NCI-H146 (cell line): ENCODE results near the gene SOS2.
"Not testable (repeated sequence)": the region's sequence is repeated elsewhere in the genome, so short reads cannot be mapped to it uniquely, and the experiment has no call there.

Experiments used
- DNase-seq: peaks from one replicate; lab custom pipeline; 2025; lab: John Stamatoyannopoulos, UW

The SOS2 gene

GRCh38 chr14:50225974-50226297 is 5.4 kb downstream of the SOS2 start:
- peak; percentile 24 for DNase-seq

GRCh38 chr14:50225067-50225973 is 6.1 kb downstream of the SOS2 start:
- DNase-seq = no peak

DNA sequence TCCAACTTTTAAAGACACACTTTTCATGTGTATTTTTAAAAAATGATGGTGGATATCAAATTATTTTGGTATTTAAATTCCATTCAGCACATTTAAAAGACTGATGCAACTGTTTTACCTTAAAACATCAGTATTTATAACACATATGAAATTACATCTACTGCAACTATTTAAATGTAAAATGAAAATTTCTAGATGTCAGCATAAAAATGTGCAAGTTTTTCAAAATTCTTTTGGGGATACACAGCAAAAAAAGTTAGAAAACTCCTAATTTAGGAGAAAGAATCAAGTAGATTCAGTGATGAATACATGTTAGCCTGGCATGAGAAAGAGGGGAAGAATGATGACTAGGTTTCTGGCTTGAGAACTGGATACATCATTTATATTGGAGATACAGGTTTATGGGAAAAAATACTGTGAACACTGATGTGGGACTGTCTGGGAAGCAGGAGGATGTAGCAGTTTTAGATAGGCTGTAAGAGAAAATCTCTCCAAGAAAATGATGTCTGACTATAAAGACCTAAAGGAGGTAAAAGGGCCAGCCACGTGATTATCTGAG is 9.2 kb downstream of the SOS2 start:
- DNase-seq = no peak

DNA sequence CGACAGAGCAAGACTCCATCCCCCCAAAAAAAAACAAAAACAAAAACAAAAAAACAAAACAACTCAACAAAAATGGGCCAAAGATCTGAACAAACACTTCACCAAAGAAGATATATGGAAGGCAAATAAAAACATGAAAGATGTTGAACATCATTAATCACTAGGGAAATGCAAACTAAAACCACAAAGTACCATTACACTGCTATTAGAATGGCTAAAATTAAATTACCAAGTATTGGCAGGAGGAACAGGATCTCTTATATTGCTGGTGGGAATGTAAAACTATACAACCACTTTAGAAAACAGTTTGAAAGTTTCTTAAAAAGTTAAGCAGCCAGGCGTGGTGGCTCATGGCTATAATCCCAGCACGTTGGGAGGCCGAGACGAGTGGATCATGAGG is 12.9 kb downstream of the SOS2 start:
- DNase-seq = no peak

DNA sequence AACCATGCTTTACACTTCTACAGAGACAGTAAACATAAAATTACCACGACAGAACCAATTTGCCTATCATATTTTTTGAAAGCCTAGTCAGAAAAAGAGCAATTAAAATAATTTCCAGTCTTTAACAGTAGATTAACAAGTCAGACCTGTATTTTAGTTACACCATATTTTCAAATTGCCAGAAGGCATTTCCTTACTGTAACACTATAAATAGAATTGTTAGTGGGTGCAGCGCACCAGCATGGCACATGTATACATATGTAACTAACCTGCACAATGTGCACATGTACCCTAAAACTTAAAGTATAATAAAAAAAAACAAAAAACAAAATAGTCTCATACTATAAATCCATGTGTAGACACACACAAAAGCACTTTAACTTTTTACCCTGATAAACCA is 16.0 kb downstream of the SOS2 start:
- no peak for DNase-seq

- no peak for DNase-seq
These were observed 17.6 kb downstream of the SOS2 start for GRCh38 chr14:50213795-50214194.

GRCh38 chr14:50212726-50213125 is 18.7 kb downstream of the SOS2 start:
- no peak for DNase-seq

DNA sequence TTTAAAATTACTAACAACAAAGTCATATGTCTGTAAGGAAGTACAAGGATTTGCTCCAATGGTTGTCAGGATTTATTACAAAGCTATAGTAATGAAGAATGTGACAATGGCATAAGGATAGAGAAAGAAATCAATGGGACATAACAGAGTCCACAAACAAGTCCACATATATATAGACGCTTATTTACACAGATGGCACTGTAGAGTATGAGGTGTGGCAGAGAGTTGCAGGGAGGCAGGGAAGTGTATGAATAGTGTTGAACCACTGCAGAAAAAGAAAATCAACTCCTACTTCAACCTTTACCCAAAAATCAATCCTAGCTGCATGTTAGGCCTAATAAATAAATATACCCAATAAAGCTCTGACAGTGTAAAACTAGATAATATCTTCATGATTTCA is 21.3 kb downstream of the SOS2 start:
- peak; percentile 56 for DNase-seq

- no peak for DNase-seq
These were observed 32.9 kb downstream of the SOS2 start for GRCh38 chr14:50198499-50198898.

GRCh38 chr14:50191499-50191898 is 39.9 kb downstream of the SOS2 start:
- no peak for DNase-seq

DNA sequence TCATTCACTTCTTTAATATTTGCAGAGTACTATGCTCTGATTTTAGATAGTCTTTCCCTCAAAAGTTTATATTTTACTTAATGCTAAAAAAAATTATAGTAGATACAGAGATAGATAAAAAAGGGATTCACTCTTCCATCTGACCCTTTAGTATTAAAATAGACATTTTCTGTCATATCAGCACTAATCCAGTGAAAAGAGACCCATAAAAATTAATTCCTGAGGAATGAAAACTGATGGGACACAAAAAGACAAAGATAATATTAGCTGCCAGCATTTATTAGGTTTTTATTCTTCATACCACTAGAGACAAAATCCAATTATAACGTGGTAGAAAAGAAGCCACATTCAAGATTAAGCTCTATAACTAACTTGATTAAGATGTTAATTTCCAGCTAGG is 45.3 kb downstream of the SOS2 start:
- DNase-seq = no peak

GRCh38 chr14:50173891-50174290 is 57.5 kb downstream of the SOS2 start:
- no peak for DNase-seq

DNA sequence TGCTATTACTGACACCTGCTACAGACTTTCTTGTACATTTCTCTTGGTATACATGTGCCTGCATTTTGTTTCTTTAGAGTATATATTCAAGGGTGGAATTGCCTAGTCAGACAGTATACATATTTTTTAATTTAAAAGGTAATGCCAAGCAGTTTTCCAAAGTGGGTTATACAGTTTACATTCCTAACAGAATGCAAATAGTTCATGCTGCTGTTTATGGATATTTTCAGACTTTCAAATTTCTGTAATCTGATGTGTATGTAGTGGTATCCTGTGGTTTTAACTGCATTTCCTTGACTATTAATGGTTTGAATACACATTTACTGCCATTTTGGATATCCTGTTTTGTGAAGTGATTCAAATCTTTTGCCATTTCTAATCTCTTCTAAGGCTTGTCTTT is 59.5 kb downstream of the SOS2 start:
- DNase-seq = no peak

- DNase-seq = not testable (repeated sequence)
These were observed 64.0 kb downstream of the SOS2 start for GRCh38 chr14:50167381-50167780.

GRCh38 chr14:50156111-50156510 is 75.3 kb downstream of the SOS2 start:
- no peak for DNase-seq

DNA sequence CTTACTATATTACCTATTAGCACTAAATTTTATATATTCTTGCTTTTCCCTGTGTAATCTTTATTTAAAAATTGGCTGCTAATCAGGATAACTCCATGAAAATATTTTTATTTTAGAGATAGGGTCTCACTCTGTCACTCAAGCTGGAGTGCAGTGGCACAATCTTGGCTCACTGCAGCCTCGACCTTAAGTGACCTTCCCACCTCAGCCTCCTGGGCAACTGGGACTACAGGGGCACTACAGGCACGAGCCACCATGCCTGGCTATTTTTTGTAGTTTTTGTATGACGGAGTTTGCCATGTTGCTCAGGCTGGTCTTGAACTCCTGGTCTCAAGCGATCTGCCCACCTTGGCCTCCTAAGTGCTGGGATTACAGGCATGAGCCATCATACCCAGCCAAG is 82.6 kb downstream of the SOS2 start:
- no peak for DNase-seq

GRCh38 chr14:50139192-50139591 is 92.2 kb downstream of the SOS2 start:
- no peak for DNase-seq

- DNase-seq = no peak
These were observed 103.6 kb downstream of the SOS2 start for GRCh38 chr14:50127802-50128201.

GRCh38 chr14:50123062-50123461 is 108.3 kb downstream of the SOS2 start:
- peak; percentile 66 for DNase-seq

- no peak for DNase-seq
These were observed 109.1 kb downstream of the SOS2 start for GRCh38 chr14:50122291-50122690.

DNA sequence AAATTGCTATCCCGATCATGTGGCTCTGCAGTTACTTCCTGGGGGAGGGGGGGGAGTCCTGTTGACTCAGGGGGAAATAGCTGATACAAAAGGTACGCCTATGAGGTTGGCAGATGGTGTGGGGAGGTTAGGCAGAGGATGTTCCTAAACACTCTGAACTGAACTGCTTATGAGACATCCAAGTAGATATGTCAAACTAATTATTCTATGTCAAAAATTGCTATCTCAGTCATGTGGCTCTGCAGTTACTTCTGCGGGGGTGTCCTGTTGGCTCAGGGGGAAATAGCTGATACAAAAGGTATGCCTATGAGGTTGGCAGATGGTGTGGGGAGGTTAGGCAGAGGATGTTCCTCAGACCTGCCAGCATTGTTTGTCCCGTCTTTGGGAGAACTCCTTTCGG is 109.9 kb downstream of the SOS2 start:
- DNase-seq = no peak

GRCh38 chr14:50117456-50117855 is 113.9 kb downstream of the SOS2 start:
- no peak for DNase-seq

- no peak for DNase-seq
These were observed 114.4 kb downstream of the SOS2 start for GRCh38 chr14:50116966-50117365.
